GM10248 (cell line): Measurements from ENCODE around the gene HLA-DOB.
"Not testable (repeated sequence)": the region's sequence is repeated elsewhere in the genome, so short reads cannot be mapped to it uniquely, and the experiment has no call there.

Experiments
- CTCF ChIA-PET: fragments of 300-600 bp; sonication (Branson Sonifier 250); formaldehyde crosslinking; extraction: SDS; loops from one replicate; lab custom pipeline; 2021; ENCODE audit warnings: antibody characterized with exemption; lab: Yijun Ruan, JAX
- POLR2A ChIA-PET: fragments of 350-650 bp; sonication (Branson Sonifier 250); formaldehyde crosslinking; extraction: SDS; loops from one replicate; lab custom pipeline; 2020; ENCODE audit warnings: antibody characterized with exemption; lab: Yijun Ruan, JAX
- DNase-seq: peaks from one replicate; pipeline ENCODE4 v3.0.0; 2012; ENCODE audit errors: extremely low spot score
- TF ChIP-seq, protein P1 (sequence below): IDR thresholded peaks from 2 replicates; pipeline ENCODE4 v1.5.1; 2012; ENCODE audit warnings: mild to moderate bottlenecking, low read depth; ENCODE audit errors: extremely low read depth, missing control alignments, control extremely low read depth

The HLA-DOB gene

DNA sequence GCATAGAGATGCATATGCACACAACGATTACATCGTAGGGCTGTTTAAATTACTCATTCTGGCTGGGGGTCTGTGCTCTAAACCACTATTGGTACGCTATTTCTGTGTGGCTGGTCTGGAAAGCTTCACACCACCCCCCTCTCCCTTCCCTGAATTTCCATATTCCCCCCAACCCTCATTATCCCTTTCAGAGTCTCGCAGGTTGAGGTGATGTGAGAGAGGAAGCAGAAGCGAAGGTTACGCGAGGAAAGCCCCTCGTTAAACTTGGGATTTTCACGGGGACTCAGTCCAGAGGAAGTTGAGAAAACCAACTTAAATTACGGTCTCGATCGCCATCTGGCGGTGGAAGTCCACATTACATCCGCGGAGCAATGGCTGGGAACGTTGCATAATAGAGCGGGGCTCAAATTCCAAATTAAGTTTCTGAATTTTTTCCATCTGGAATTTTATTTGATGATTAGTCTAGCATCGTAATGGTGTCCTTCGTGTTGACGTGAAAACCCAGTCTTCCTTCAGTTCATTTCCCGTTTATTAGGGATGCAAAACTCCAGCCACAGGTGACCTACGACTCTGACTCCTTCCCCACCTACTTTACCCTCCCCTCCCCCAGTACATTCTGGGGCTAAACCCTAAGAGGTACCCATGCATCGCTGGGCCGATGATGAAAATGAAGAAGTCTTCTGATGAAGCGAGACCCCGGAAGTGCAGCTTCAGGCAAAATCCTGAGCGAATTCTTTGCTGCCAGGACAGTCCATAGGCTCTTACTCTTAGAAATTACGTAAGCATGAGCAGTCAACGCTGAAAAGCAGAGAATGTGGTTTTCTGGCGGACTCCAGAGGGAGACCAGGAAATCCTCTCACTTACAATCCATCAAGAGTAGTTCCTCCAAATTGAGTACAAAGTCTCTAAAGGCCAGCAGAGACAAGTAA lies 19.7 kb downstream of the HLA-DOB start:
- DNase-seq: peak; percentile 56
- ChIA-PET CTCF (interaction anchor here (0.8 to 4.3 kb wide), 12 partner anchors 9 to 382 kb away, joined by 4 to 38 read pairs (median 5); no protein-coding TSS in a partner anchor), POLR2A (no interaction called here)
- TF ChIP-seq, protein P1, sequence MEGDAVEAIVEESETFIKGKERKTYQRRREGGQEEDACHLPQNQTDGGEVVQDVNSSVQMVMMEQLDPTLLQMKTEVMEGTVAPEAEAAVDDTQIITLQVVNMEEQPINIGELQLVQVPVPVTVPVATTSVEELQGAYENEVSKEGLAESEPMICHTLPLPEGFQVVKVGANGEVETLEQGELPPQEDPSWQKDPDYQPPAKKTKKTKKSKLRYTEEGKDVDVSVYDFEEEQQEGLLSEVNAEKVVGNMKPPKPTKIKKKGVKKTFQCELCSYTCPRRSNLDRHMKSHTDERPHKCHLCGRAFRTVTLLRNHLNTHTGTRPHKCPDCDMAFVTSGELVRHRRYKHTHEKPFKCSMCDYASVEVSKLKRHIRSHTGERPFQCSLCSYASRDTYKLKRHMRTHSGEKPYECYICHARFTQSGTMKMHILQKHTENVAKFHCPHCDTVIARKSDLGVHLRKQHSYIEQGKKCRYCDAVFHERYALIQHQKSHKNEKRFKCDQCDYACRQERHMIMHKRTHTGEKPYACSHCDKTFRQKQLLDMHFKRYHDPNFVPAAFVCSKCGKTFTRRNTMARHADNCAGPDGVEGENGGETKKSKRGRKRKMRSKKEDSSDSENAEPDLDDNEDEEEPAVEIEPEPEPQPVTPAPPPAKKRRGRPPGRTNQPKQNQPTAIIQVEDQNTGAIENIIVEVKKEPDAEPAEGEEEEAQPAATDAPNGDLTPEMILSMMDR: peak; percentile 73

DNA sequence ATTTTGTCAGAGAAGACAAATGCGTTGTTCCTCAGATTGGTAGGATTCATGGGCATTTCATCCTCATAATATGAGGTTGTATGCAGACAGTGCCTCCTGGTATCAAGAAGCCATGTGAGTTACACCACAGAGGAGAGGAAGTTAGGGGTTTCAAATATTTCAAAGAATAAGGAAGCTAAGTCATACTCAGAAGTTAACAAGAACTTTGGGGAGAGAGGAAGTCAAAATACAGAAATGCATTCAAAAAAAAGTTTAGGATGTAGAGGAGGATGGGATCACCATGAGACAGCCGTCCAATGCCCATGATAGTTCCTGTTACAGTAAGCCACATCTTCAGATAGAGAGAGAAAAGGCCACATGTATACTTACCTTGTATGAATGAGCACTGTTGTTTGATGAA lies 22.3 kb downstream of the HLA-DOB start:
- CTCF ChIA-PET: interaction anchor here (1.1 to 3.2 kb wide), 6 partner anchors 9 to 549 kb away, joined by 3 to 45 read pairs (median 10); no protein-coding TSS in a partner anchor
- TF ChIP-seq, protein P1: no peak
- POLR2A ChIA-PET: no interaction called here
- DNase-seq: no peak

DNA sequence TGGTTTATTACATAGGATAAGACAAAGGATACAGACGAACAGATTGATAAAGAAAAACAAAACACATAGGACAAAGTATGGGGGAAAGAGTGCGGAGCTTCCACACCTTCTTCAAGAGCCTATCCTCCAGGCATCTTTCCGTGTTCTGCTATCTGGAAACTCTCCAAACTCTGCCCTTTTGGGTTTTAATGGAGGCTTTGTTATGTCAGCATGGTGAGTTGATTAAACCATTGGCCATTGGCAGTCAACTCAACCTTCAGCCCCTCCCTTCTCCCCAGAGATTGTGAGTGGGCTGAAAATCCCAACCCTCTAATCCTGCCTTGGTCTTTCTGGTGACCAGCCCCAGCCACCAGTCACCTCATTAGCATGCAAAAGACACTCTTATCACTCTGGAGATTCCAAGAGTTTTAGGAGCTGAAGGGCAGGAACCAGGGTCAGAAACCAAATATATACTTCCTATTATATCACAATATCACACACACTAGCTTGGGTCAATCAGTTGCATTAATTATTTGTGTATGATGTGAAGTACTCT lies 23.8 kb downstream of the HLA-DOB start:
- ChIA-PET CTCF (interaction anchor here (1.0 to 3.2 kb wide), 8 partner anchors 7 to 548 kb away, joined by 3 to 45 read pairs (median 4); partner anchors contain the start of gene TAP2), POLR2A (no interaction called here)
- DNase-seq: no peak
- TF ChIP-seq, protein P1: no peak

DNA sequence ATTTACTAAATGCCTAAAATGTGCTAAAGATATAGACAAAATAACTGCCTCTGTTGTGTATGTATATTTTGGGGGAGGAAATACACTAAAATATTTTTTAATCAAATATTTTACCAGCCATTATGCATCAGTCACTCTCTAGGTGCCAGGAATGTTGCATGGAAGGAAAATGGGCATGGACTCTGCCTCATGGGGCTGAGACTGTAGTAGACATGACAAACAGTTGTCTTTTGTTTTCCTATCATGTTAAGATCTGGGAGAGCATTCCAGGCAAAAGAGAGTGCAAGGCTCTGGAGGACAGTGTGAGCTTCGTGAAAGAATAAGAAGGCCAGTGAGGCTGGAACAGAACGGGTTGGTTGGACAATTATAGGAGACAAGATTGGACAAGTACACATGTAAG lies 26.5 kb downstream of the HLA-DOB start:
- TF ChIP-seq, protein P1: no peak
- POLR2A ChIA-PET: no interaction called here
- DNase-seq: no peak
- CTCF ChIA-PET: interaction anchor here (12.7 kb wide), 1 partner anchor 376 kb away, joined by 234 read pairs; the partner anchor contains the start of gene BTNL2

DNA sequence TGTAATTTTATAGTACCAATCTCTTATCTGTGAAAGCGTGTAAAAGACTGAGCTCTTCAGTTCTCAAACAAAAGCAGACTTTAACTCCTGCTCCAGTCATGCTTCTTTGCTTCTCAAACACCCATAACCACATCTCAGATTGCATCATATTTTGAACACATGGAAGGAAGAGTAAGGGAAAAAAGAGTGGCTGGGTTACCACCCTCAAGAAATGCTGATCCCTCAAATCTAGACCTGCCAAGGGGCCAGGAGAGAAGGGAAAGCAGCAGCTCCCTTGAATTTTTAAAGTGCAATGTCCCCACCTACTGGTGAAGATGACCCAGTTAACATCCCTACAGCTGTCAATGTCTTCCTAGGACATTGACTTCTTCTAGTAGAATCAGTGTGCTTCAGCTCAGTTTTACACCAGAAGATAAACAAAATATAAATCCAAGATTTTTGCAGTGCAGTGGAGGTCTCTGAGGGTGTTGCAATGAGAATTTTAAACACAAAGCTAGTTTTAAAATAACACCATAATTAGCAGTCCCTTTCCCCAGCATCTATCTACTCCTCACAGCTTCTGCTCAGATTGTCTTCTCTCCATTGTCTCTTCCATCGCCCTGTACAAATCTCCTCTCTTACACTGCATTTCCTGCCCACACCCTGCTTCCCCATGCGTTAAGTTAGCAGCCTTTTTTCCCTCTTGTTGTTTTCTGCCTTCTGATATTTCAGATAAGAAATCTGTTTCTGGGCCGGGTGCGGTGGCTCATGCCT lies 30.8 kb downstream of the HLA-DOB start:
- TF ChIP-seq, protein P1: peak; percentile 66
- ChIA-PET CTCF (interaction anchor here (0.6 to 12.7 kb wide), 41 partner anchors 9 to 695 kb away, joined by 3 to 234 read pairs (median 6); partner anchors contain the start of genes BTNL2, HLA-DQA2, HLA-DQB2 and TAP2), POLR2A (no interaction called here)
- peak; percentile 53 for DNase-seq

DNA sequence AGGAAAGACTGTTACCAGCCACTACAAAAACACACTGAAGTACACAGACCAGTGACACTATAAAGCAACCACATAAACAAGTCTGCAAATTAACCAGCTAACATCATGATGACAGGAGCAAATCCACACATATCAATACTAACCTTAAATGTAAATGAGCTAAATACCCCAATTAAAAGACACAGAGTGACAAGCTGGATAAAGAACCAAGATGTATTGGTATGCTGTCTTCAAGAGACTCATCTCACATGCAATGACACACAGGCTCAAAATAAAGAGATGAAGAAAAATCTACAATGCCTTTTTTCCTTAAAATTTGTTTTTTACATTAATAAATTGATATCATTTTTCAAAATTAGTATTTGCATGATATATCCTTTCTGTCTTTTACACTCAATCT lies 33.9 kb downstream of the HLA-DOB start:
- POLR2A ChIA-PET, DNase-seq: not testable (repeated sequence)
- CTCF ChIA-PET: interaction anchor here (0.8 to 12.7 kb wide), 4 partner anchors 13 to 369 kb away, joined by 3 to 234 read pairs (median 4); partner anchors contain the start of gene BTNL2
